HCT116 (cell line): ENCODE measurements around the gene DIS3L2.
"Not testable (repeated sequence)": the region's sequence is repeated elsewhere in the genome, so short reads cannot be mapped to it uniquely, and the experiment has no call there.

Source experiments
- TF ChIP-seq, protein P1 (sequence below), 3 experiments: fragments of 200-600 bp in 1 of 3; sonication (generic) in 1 of 3; IDR thresholded peaks in 2 of 3; conservative IDR thresholded peaks in 1 of 3; 2 replicates each; pipeline ENCODE4 v1.5.1; 2012 to 2017; ENCODE audit warnings: low read depth in 2 of 3, low read length in 2 of 3, antibody characterized with exemption in 1 of 3, borderline replicate concordance in 1 of 3, control low read depth in 1 of 3, mild to moderate bottlenecking in 1 of 3, mixed read lengths in 1 of 3, mixed run types in 1 of 3, moderate library complexity in 1 of 3; ENCODE audit not compliant: insufficient read depth in 1 of 3
- TF ChIP-seq, protein P2 (sequence below): IDR thresholded peaks from 2 replicates; pipeline ENCODE4 v1.6.1; 2012; ENCODE audit warnings: low read depth

DNA sequence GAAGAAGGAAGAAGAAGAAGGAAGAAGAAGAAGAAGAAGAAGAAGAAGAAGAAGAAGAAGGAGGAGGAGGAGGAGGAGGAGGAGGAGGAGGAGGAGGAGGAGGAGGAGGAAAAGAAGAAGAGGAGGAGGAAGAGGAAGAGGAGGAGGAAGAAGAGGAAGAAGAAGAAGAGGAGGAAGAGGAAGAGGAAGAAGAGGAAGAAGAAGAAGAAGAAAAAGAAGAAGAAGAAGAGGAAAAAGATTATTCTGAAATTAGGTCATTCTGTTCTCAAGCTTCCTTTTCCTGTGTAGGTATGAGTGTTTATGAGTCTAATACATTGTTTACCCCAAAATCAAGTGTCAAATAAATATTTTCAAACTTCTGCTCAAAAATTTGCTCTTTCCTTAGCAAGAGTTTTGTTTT is 423.5 kb downstream of the DIS3L2 start:
- TF ChIP-seq, protein P1, sequence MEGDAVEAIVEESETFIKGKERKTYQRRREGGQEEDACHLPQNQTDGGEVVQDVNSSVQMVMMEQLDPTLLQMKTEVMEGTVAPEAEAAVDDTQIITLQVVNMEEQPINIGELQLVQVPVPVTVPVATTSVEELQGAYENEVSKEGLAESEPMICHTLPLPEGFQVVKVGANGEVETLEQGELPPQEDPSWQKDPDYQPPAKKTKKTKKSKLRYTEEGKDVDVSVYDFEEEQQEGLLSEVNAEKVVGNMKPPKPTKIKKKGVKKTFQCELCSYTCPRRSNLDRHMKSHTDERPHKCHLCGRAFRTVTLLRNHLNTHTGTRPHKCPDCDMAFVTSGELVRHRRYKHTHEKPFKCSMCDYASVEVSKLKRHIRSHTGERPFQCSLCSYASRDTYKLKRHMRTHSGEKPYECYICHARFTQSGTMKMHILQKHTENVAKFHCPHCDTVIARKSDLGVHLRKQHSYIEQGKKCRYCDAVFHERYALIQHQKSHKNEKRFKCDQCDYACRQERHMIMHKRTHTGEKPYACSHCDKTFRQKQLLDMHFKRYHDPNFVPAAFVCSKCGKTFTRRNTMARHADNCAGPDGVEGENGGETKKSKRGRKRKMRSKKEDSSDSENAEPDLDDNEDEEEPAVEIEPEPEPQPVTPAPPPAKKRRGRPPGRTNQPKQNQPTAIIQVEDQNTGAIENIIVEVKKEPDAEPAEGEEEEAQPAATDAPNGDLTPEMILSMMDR (IDR thresholded peaks at IDR 0.05 in 2 of 3, conservative IDR thresholded peaks at IDR 0.05 in 1 of 3; ENCODE audit: borderline replicate concordance in 1 of 3, insufficient read depth in 1 of 3, low read depth in 2 of 3, low read length in 2 of 3): not testable (repeated sequence)
- TF ChIP-seq, protein P2, sequence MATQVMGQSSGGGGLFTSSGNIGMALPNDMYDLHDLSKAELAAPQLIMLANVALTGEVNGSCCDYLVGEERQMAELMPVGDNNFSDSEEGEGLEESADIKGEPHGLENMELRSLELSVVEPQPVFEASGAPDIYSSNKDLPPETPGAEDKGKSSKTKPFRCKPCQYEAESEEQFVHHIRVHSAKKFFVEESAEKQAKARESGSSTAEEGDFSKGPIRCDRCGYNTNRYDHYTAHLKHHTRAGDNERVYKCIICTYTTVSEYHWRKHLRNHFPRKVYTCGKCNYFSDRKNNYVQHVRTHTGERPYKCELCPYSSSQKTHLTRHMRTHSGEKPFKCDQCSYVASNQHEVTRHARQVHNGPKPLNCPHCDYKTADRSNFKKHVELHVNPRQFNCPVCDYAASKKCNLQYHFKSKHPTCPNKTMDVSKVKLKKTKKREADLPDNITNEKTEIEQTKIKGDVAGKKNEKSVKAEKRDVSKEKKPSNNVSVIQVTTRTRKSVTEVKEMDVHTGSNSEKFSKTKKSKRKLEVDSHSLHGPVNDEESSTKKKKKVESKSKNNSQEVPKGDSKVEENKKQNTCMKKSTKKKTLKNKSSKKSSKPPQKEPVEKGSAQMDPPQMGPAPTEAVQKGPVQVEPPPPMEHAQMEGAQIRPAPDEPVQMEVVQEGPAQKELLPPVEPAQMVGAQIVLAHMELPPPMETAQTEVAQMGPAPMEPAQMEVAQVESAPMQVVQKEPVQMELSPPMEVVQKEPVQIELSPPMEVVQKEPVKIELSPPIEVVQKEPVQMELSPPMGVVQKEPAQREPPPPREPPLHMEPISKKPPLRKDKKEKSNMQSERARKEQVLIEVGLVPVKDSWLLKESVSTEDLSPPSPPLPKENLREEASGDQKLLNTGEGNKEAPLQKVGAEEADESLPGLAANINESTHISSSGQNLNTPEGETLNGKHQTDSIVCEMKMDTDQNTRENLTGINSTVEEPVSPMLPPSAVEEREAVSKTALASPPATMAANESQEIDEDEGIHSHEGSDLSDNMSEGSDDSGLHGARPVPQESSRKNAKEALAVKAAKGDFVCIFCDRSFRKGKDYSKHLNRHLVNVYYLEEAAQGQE: not testable (repeated sequence)
